A673 (cell line): ENCODE results near the gene DRD2. TPM values are rescaled to one million over a fixed set of nuclear protein-coding genes. Genes with fewer than 3 reads are reported as not detected.

Source experiments
- BruUV-seq: library from RNA; stranded (reverse); fragments of 400-500 nt; replicated peaks from 2 replicates; lab custom pipeline; 2021; lab: Mats Ljungman, UMichigan
- CTCF ChIA-PET: fragments of 300-600 bp; sonication (Branson Sonifier 250); formaldehyde crosslinking; loops from one replicate; lab custom pipeline; 2022; ENCODE audit warnings: antibody characterized with exemption; lab: Charles Lee
- POLR2A ChIA-PET: fragments of 300-600 bp; sonication (Branson Sonifier 250); formaldehyde crosslinking; loops from one replicate; lab custom pipeline; 2022; ENCODE audit warnings: antibody characterized with exemption; ENCODE audit not compliant: low non-redundant PET; lab: Charles Lee
- DNase-seq: peaks from one replicate; pipeline ENCODE4 v3.0.0-alpha.2; 2015; ENCODE audit warnings: low spot score
- H3K27ac ChIP-seq: fragments of 200-600 bp; sonication (generic); 2 replicates; pipeline ENCODE4 v1.5.1; 2016; ENCODE audit warnings: mixed run types, low read depth, mild to moderate bottlenecking, mixed read lengths, antibody characterized with exemption, low read length; ENCODE audit not compliant: poor library complexity, severe bottlenecking
- H3K27me3 ChIP-seq: fragments of 200-600 bp; sonication (generic); replicated peaks from 2 replicates; pipeline ENCODE4 v1.6.1; 2017; ENCODE audit warnings: mixed run types, low read depth, mild to moderate bottlenecking, mixed read lengths, antibody characterized with exemption, low read length; ENCODE audit not compliant: insufficient read depth, poor library complexity
- H3K36me3 ChIP-seq: fragments of 200-600 bp; sonication (generic); 2 replicates; pipeline ENCODE4 v1.6.1; 2016; ENCODE audit warnings: mixed run types, mild to moderate bottlenecking, mixed read lengths, antibody characterized with exemption, low read length; ENCODE audit not compliant: insufficient read depth, poor library complexity, severe bottlenecking
- H3K4me1 ChIP-seq: fragments of 200-600 bp; sonication (generic); 2 replicates; pipeline ENCODE4 v1.6.1; 2017; ENCODE audit warnings: mixed run types, mild to moderate bottlenecking, mixed read lengths, antibody characterized with exemption, low read length; ENCODE audit not compliant: insufficient read depth, poor library complexity, severe bottlenecking
- H3K4me3 ChIP-seq: fragments of 200-600 bp; sonication (generic); 2 replicates; pipeline ENCODE4 v1.5.1; 2016; ENCODE audit warnings: low read depth, mixed run types, mild to moderate bottlenecking, mixed read lengths, low read length; ENCODE audit not compliant: poor library complexity, severe bottlenecking
- H3K9me3 ChIP-seq: fragments of 200-600 bp; sonication (generic); 2 replicates; pipeline ENCODE4 v1.6.1; 2016; ENCODE audit warnings: mixed run types, low read depth, mild to moderate bottlenecking, mixed read lengths, antibody characterized with exemption, low read length; ENCODE audit not compliant: poor library complexity, severe bottlenecking
- CTCF ChIP-seq: fragments of 300-800, 200-600 bp; sonication (generic); conservative IDR thresholded peaks from 2 replicates; pipeline ENCODE4 v1.5.1; 2017; ENCODE audit warnings: low read depth, mild to moderate bottlenecking, antibody characterized with exemption, low read length, moderate library complexity, mixed read lengths
- EZH2 ChIP-seq: fragments of 200-600 bp; sonication (generic); IDR thresholded peaks from 2 replicates; pipeline ENCODE4 v1.6.1; 2017; ENCODE audit warnings: borderline replicate concordance, low read depth, mild to moderate bottlenecking, mixed read lengths, antibody characterized with exemption, low read length; ENCODE audit not compliant: poor library complexity, severe bottlenecking
- intact Hi-C: fragments of 100-400 bp; cut with micrococcal nuclease; formaldehyde crosslinking; loops from one replicate; pipeline ENCODE4 v1.10.0; 2022; ENCODE audit not compliant: unreplicated experiment
- total RNA-seq: library from RNA; stranded (reverse); gene quantifications from 2 replicates; pipeline ENCODE4 v1.2.3, GENCODE V29; 2021

DRD2 gene
- total RNA-seq, 1 experiment from 2014 or later = 0.39 TPM

GRCh38 chr11:113481226-113481625 is 6.0 kb upstream of the DRD2 start:
- H3K27ac ChIP-seq = no peak overlapping the region
- no peak overlapping the region for H3K4me3 ChIP-seq
- no TSS peak for BruUV-seq
- no peaks in the 10 kb centered on the region for H3K4me1 ChIP-seq
- peaks cover 54% of the 10 kb centered on the region for H3K27me3 ChIP-seq
- no peak for DNase-seq
- intact Hi-C loops = no loop called here
- TF ChIP-seq CTCF = no peak
- ChIA-PET CTCF (no interaction called here), POLR2A (no interaction called here)
- H3K36me3 ChIP-seq = no peaks in the 10 kb centered on the region
- no peaks in the 10 kb centered on the region for H3K9me3 ChIP-seq

GRCh38 chr11:113477321-113477720 is 2.1 kb upstream of the DRD2 start:
- POLR2A ChIA-PET = no interaction called here
- CTCF ChIA-PET = no interaction called here
- no TSS peak for BruUV-seq
- TF ChIP-seq EZH2 (no peak), CTCF (peak; percentile 25; the same call in 1 of the 2 replicates)
- Histone ChIP-seq H3K36me3 (no peaks in the 10 kb centered on the region), H3K4me1 (peaks cover 4% of the 10 kb centered on the region), H3K27me3 (peaks cover 91% of the 10 kb centered on the region), H3K4me3 (no peak overlapping the region), H3K9me3 (no peaks in the 10 kb centered on the region), H3K27ac (no peak overlapping the region)
- intact Hi-C loops = no loop called here
- no peak for DNase-seq

DNA sequence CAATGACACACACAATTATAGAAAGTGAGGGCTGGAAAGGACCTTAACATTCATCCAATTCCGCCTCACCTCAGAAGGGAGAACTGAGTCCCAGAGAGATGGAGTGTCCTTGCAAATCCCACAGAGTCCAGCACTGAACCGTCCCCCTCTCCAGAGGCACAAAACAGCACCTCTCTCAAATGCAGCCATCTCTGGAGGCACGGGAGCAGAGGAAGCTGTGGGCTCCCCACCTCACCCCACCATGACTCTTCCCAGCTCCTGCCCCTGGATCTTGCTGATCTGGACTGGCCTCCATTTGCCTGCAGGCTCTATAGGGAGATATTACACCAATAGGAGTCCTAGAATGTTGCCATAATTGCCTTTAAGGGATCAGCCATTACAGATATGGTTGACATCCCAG is 1.4 kb upstream of the DRD2 start:
- Histone ChIP-seq H3K27ac (no peak overlapping the region), H3K36me3 (no peaks in the 10 kb centered on the region), H3K9me3 (no peaks in the 10 kb centered on the region), H3K4me3 (no peak overlapping the region), H3K4me1 (peaks cover 4% of the 10 kb centered on the region), H3K27me3 (peaks cover 93% of the 10 kb centered on the region)
- no peak for DNase-seq
- ChIA-PET CTCF (no interaction called here), POLR2A (no interaction called here)
- TF ChIP-seq EZH2 = no peak
- TF ChIP-seq CTCF = no peak
- no TSS peak for BruUV-seq
- intact Hi-C loops = no loop called here
